Activated naive CD8-positive, alpha-beta T cell treated with anti-CD3 and anti-CD28 coated beads for 36 hours (primary cell): ENCODE results near the gene GJA9. TPM values are rescaled to one million over a fixed set of nuclear protein-coding genes. Genes with fewer than 3 reads are reported as not detected.

Experiments
- DNase-seq: peaks from one replicate; pipeline ENCODE4 v3.0.0; 2021
- H3K27ac Mint-ChIP-seq: one replicate; pipeline ENCODE4 v1.8.0; 2022; ENCODE audit warnings: mild to moderate bottlenecking, moderate library complexity, mixed read lengths
- H3K27me3 Mint-ChIP-seq: one replicate; pipeline ENCODE4 v1.8.0; 2022; ENCODE audit warnings: mild to moderate bottlenecking, mixed read lengths
- H3K36me3 Mint-ChIP-seq: one replicate; pipeline ENCODE4 v1.8.0; 2021; ENCODE audit warnings: mild to moderate bottlenecking, mixed read lengths
- H3K4me1 Mint-ChIP-seq: one replicate; pipeline ENCODE4 v1.8.0; 2021; ENCODE audit warnings: mixed read lengths
- H3K4me3 Mint-ChIP-seq: one replicate; pipeline ENCODE4 v1.8.0; 2022; ENCODE audit warnings: mild to moderate bottlenecking, moderate library complexity, mixed read lengths
- H3K9me3 Mint-ChIP-seq: one replicate; pipeline ENCODE4 v1.8.0; 2022; ENCODE audit warnings: mixed read lengths
- total RNA-seq, 2 experiments: library from RNA; stranded (reverse); gene quantifications; one replicate each; pipeline ENCODE4 v1.2.3, GENCODE V29; 2021

Gene GJA9
- total RNA-seq, 2 experiments from 2014 or later, result not detected

GRCh38 chr1:38896169-38896568 is 14.8 kb upstream of the GJA9 start:
- Mint-ChIP-seq H3K4me1 (no peaks in the 10 kb centered on the region), H3K36me3 (no peaks in the 10 kb centered on the region)

DNA sequence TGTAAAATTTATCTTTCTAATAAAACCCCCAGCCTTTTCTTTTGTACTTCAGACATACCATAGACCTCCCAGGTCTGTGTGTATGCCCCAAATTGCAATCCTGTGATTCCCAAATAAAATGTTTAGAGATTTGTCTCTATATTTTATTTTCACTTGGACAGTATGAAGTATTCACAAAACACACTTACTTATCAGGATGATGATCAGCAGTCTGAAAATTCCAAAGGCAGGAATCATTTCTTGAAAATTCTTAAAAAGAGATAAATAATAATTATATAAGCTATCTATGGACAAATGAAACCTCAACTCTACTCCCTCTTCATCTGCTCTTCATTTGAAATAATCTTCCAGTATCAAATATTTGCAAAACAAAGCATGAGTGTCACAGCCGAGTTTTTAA is 11.6 kb upstream of the GJA9 start:
- H3K36me3 Mint-ChIP-seq, result no peaks in the 10 kb centered on the region
- no peaks in the 10 kb centered on the region for H3K4me1 Mint-ChIP-seq
- H3K4me3 Mint-ChIP-seq, result no peak overlapping the region
- H3K27ac Mint-ChIP-seq, result no peak overlapping the region
- no peak for DNase-seq
- no peaks in the 10 kb centered on the region for H3K9me3 Mint-ChIP-seq
- H3K27me3 Mint-ChIP-seq, result no peaks in the 10 kb centered on the region

More at GRCh38 chr1:38896169-38896568, 14.8 kb upstream of the GJA9 start:
- H3K4me3 Mint-ChIP-seq, result no peak overlapping the region
- H3K27me3 Mint-ChIP-seq, result no peaks in the 10 kb centered on the region
- H3K9me3 Mint-ChIP-seq, result no peaks in the 10 kb centered on the region
- no peak for DNase-seq
- no peak overlapping the region for H3K27ac Mint-ChIP-seq

GRCh38 chr1:38891753-38892152 is 10.4 kb upstream of the GJA9 start:
- Mint-ChIP-seq H3K27ac (no peak overlapping the region), H3K9me3 (no peaks in the 10 kb centered on the region), H3K27me3 (no peaks in the 10 kb centered on the region), H3K36me3 (no peaks in the 10 kb centered on the region), H3K4me1 (no peaks in the 10 kb centered on the region), H3K4me3 (no peak overlapping the region)
- DNase-seq, result no peak

GRCh38 chr1:38889589-38889988 is 8.2 kb upstream of the GJA9 start:
- H3K27ac Mint-ChIP-seq, result no peak overlapping the region
- no peak for DNase-seq
- no peaks in the 10 kb centered on the region for H3K4me1 Mint-ChIP-seq
- no peaks in the 10 kb centered on the region for H3K27me3 Mint-ChIP-seq
- H3K4me3 Mint-ChIP-seq, result no peak overlapping the region
- no peaks in the 10 kb centered on the region for H3K36me3 Mint-ChIP-seq
- no peaks in the 10 kb centered on the region for H3K9me3 Mint-ChIP-seq

DNA sequence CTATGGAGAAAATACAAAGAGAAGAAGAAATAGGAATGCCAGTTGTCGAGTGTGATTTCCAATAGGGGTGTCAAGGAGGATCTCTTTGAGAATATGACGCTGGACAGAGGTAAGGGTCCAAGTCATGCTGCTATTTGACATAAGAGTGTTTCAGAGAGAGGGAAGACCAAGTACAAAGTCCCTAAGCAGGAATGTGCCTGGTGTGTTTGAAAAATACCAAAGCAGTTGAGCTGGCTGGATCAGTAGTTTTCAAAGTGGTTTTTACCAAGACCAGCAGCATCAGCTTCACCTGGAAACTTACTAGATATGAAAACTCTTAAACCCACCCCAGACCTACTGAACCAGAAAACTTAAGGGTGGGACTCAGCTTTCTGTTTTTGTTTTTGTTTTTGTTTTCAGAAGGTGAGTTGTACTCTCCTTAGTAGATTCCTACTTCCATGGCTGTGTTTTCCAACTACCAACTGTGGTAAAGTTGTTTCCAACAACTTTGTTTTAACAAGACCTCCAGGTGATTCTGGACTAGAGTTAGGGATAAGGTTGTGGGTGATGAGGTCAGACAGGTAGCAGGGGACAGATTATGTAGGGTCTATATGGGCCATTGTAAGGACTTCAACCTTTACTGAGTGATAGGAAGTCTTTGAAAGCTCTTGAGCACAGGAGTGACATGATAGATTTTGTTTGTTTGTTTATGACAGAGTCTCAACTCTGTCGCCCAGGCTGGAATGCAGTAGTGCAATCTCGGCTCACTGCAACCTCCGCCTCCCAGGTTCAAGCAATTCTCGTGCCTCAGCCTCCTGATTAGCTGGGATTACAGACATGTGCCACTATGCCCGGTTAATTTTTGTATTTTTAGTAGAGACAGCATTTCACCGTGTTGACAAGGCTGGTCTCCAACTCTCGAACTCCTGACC is 7.3 kb upstream of the GJA9 start:
- DNase-seq, result no peak
- no peak overlapping the region for H3K27ac Mint-ChIP-seq
- H3K36me3 Mint-ChIP-seq, result no peaks in the 10 kb centered on the region
- H3K9me3 Mint-ChIP-seq, result no peaks in the 10 kb centered on the region
- no peaks in the 10 kb centered on the region for H3K27me3 Mint-ChIP-seq
- H3K4me1 Mint-ChIP-seq, result no peaks in the 10 kb centered on the region
- no peak overlapping the region for H3K4me3 Mint-ChIP-seq

DNA sequence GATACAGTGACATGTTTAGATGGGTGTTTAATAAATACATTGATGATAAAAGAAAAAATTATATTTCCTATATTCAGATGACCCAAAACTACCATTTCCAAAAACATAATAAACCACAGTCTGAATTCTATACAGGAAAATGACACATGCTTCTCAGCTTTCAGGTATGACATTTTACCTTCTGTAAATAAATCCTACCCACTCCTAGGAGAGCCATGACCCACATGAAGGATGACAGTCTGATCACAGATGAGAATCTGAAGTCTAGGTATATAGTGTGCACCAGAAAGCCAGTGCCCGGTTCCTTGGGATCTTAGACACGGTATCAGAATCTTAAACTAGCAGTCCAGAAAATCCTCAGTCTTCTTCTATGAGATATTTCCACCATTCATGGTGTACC is 3.7 kb upstream of the GJA9 start:
- no peak overlapping the region for H3K27ac Mint-ChIP-seq
- H3K36me3 Mint-ChIP-seq, result no peaks in the 10 kb centered on the region
- H3K27me3 Mint-ChIP-seq, result no peaks in the 10 kb centered on the region

GRCh38 chr1:38875811-38876210 is 5.6 kb downstream of the GJA9 start:
- H3K9me3 Mint-ChIP-seq, result no peaks in the 10 kb centered on the region
- peaks cover 22% of the 10 kb centered on the region for H3K4me1 Mint-ChIP-seq
- no peak overlapping the region for H3K27ac Mint-ChIP-seq

More for the DNA sequence above, 3.7 kb upstream of the GJA9 start:
- no peak overlapping the region for H3K4me3 Mint-ChIP-seq
- no peaks in the 10 kb centered on the region for H3K4me1 Mint-ChIP-seq
- no peaks in the 10 kb centered on the region for H3K9me3 Mint-ChIP-seq
- no peak for DNase-seq

DNA sequence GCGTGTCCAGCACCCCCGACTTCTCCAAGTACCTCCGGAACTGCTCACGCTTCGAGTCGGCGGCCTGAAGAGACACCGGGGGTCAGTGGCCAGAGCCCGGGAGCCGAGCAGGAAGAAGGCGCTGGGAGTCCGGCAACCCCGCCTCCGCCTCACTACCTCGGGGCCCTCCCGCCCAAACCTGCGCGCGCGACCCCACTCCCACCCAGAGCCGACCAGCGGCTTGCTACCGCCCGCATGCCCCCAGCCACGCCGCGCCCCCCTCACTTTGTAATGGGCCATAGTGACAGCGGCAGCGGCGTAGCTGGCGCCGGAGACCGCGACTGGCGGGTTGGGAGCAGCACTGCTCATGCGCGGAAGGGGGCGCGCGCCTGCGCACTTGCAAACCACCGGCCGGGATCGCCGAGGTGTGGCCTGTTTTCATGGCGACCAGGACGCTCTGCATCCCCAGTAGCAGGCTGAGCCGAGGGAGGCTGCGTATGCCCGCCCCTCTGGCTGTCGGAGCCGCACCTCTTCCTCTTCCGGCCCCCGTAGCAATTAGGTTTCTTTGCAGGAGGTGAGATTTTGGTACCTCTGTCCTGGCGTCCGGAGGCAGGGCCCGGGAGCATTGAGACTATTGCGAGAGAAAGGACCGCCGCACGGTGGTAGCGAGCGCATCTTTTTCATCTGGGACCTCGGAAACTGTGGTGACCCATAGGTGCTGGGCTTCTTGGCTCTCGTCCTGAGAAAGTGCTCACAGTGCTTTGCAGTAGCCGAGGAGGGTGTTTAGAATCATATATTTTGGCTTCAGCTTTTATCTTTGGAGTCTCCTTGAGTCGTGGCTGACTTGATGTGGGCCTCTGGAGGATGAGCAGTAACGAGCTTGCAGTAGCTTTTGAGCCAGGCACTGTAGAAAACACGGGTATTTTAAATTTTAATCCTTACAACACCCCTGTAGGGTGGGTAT is 8.1 kb downstream of the GJA9 start, which contains the start of gene MYCBP:
Gene MYCBP (minus strand): TSS at position 322 of the 943 bp plus-strand sequence. CDS start 43 bp downstream, at position 279.
- peaks cover 22% of the 10 kb centered on the region for H3K4me1 Mint-ChIP-seq
- H3K36me3 Mint-ChIP-seq, result peaks cover 10% of the 10 kb centered on the region
- H3K27ac Mint-ChIP-seq, result peak within 1 kb of the TSS; percentile 80
- H3K9me3 Mint-ChIP-seq, result no peaks in the 10 kb centered on the region
- H3K4me3 Mint-ChIP-seq, result peak within 1 kb of the TSS; percentile 89
- DNase-seq, result peak; percentile 98
- H3K27me3 Mint-ChIP-seq, result no peaks in the 10 kb centered on the region

More at GRCh38 chr1:38875811-38876210, 5.6 kb downstream of the GJA9 start:
- H3K36me3 Mint-ChIP-seq, result peaks cover 2% of the 10 kb centered on the region
- H3K27me3 Mint-ChIP-seq, result no peaks in the 10 kb centered on the region
- DNase-seq, result no peak
- H3K4me3 Mint-ChIP-seq, result no peak overlapping the region

GRCh38 chr1:38872401-38873026 is 8.9 kb downstream of the GJA9 start:
- Mint-ChIP-seq H3K9me3 (no peaks in the 10 kb centered on the region), H3K27ac (peak overlapping the region; percentile 80), H3K4me1 (peaks cover 27% of the 10 kb centered on the region), H3K27me3 (no peaks in the 10 kb centered on the region), H3K4me3 (peak overlapping the region; percentile 89), H3K36me3 (peaks cover 15% of the 10 kb centered on the region)
- peak; percentile 31 for DNase-seq

- no peak overlapping the region for H3K27ac Mint-ChIP-seq
- DNase-seq, result no peak
- H3K36me3 Mint-ChIP-seq, result peaks cover 15% of the 10 kb centered on the region
- no peaks in the 10 kb centered on the region for H3K27me3 Mint-ChIP-seq
- no peaks in the 10 kb centered on the region for H3K9me3 Mint-ChIP-seq
- H3K4me3 Mint-ChIP-seq, result no peak overlapping the region
- peaks cover 27% of the 10 kb centered on the region for H3K4me1 Mint-ChIP-seq
These were observed 10.4 kb downstream of the GJA9 start for GRCh38 chr1:38870996-38871395.

GRCh38 chr1:38867208-38867607 is 14.2 kb downstream of the GJA9 start:
- Mint-ChIP-seq H3K27me3 (no peaks in the 10 kb centered on the region), H3K36me3 (peaks cover 15% of the 10 kb centered on the region), H3K4me1 (peaks cover 30% of the 10 kb centered on the region), H3K27ac (no peak overlapping the region), H3K9me3 (no peaks in the 10 kb centered on the region), H3K4me3 (no peak overlapping the region)
- DNase-seq, result no peak

- DNase-seq, result no peak
- Mint-ChIP-seq H3K36me3 (peaks cover 12% of the 10 kb centered on the region), H3K27me3 (no peaks in the 10 kb centered on the region), H3K4me1 (peaks cover 29% of the 10 kb centered on the region), H3K9me3 (no peaks in the 10 kb centered on the region), H3K4me3 (no peak overlapping the region), H3K27ac (no peak overlapping the region)
These were observed 16.2 kb downstream of the GJA9 start for GRCh38 chr1:38865112-38865715.

GRCh38 chr1:38860454-38860795 is 21.0 kb downstream of the GJA9 start:
- no peaks in the 10 kb centered on the region for H3K36me3 Mint-ChIP-seq
- no peaks in the 10 kb centered on the region for H3K27me3 Mint-ChIP-seq
- H3K4me1 Mint-ChIP-seq, result peaks cover 34% of the 10 kb centered on the region
- DNase-seq, result no peak
- no peaks in the 10 kb centered on the region for H3K9me3 Mint-ChIP-seq
- peak overlapping the region; percentile 59 for H3K27ac Mint-ChIP-seq
- peak overlapping the region; percentile 87 for H3K4me3 Mint-ChIP-seq
